Thyroid gland (tissue), 4 donors: Measurements from ENCODE around the gene SP8.

Source experiments
- POLR2A ChIP-seq, 2 donors: fragments of 450-650 bp; IDR thresholded peaks; one replicate each; pipeline ENCODE4 v1.6.1; 2017; ENCODE audit warnings: antibody characterized with exemption in 2 of 2, mild to moderate bottlenecking in 2 of 2, moderate library complexity in 1 of 2
- TF ChIP-seq, protein P1 (sequence below), 6 experiments: fragments of 200-600 bp in 3 of 6; fragments of 450-650 bp in 3 of 6; sonication (generic) in 3 of 6; IDR thresholded peaks; one replicate each; pipeline ENCODE4 v1.5.1; 2016 to 2019; ENCODE audit warnings: antibody characterized with exemption in 6 of 6, mild to moderate bottlenecking in 2 of 6, inconsistent platforms in 1 of 6, moderate library complexity in 1 of 6

- TF ChIP-seq, protein P1, sequence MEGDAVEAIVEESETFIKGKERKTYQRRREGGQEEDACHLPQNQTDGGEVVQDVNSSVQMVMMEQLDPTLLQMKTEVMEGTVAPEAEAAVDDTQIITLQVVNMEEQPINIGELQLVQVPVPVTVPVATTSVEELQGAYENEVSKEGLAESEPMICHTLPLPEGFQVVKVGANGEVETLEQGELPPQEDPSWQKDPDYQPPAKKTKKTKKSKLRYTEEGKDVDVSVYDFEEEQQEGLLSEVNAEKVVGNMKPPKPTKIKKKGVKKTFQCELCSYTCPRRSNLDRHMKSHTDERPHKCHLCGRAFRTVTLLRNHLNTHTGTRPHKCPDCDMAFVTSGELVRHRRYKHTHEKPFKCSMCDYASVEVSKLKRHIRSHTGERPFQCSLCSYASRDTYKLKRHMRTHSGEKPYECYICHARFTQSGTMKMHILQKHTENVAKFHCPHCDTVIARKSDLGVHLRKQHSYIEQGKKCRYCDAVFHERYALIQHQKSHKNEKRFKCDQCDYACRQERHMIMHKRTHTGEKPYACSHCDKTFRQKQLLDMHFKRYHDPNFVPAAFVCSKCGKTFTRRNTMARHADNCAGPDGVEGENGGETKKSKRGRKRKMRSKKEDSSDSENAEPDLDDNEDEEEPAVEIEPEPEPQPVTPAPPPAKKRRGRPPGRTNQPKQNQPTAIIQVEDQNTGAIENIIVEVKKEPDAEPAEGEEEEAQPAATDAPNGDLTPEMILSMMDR (IDR thresholded peaks at IDR 0.05) = no peak
- no peak for TF ChIP-seq POLR2A (IDR thresholded peaks at IDR 0.05)
Measured at GRCh38 chr7:20786779-20787659, at the start of gene SP8.
